Measurements from ENCODE around the gene CTSH.

Gene CTSH

DNA sequence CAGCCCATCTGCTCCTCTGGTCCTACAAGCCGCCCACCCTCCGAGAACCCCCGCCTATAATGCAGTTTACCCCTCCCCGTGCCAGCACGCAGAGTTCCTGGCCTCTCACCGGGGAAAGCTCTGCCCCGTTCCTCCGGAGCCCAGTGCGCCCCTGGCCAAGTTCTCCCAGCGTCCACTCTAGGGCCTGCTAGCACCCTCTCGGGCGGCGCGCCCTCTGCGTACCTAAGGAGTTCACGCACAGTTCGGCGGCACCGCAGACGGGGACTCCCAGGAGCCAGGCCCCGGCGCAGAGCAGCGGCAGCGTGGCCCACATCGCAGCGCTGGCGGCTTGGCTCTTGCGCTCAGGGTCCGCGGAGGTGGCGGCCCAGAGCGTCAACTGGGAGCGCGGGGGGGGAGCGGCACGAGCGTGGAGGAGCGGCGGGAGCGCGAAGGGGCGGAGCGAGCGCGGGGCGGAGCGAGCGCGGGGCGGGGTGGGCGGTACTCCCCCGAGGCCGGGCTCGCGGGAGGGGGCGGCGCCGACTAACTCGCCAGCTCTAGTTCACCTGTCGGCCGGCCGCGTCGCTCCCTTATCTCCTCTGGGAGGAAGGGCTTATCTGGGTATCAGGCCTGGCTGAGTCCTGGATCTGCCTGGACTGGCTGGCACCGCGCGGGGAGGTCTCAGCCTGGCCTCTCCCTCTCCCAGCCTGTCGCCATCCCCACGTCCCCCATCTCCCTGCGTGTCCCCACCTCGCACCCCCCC lies at the start of gene CTSH:
Gene CTSH, minus strand, starts transcription at position 378 of the 739 bp plus-strand sequence. Its CDS starts 65 bp downstream, at position 313.
- DNase-seq (ENCODE audit: low read depth in 4 of 4, low spot score in 1 of 4) = peak; percentile 32 to 62 (median 56)

GRCh38 chr15:78993931-78994530 lies 49.2 kb upstream of the CTSH start:
- DNase-seq (ENCODE audit: low read depth in 4 of 4, low spot score in 1 of 4) = no peak

DNA sequence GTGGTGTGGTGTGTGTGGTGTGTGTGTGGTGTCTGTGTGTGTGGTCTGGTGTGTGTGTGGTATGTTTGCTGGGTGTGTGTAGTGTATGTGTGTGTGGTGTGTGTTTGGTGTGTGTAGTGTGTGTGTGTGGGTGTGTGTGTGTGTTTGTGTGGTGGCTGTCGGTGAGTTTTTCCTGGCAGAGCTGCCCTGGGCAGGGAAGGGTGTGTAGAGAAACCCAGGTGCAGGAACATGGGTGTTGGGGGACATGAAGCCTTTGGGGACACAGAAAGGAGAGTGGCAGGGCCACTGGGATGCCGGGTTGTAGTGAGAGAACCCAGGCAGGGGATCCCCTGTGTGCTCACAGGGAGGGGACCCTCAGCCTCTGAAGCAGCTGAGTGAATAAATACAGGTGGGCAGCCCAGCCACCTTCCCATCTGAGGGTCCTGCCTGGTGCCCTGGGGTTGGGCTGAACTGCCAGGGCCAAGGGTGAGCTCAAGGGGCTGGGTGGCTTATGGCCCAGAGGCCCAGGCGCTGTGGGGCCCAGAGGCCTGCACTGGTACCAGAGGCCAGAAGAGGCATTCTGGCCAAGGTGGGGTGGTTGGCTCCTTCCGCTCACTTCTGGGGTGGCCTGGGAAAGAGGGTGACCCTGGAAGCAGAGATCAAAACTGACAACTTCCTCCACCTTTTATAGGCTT lies 48.5 kb upstream of the CTSH start:
- DNase-seq (ENCODE audit: low read depth in 4 of 4, low spot score in 1 of 4) = no peak

GRCh38 chr15:78992416-78993256 lies 47.8 kb upstream of the CTSH start:
- no peak for DNase-seq (ENCODE audit: low read depth in 4 of 4, low spot score in 1 of 4)

- no peak for DNase-seq (ENCODE audit: low read depth in 4 of 4, low spot score in 1 of 4)
Measured at GRCh38 chr15:78991879-78992278, 47.0 kb upstream of the CTSH start.

GRCh38 chr15:78991476-78991875 lies 46.6 kb upstream of the CTSH start:
- DNase-seq (ENCODE audit: low read depth in 4 of 4, low spot score in 1 of 4) = no peak

GRCh38 chr15:78990278-78990677 lies 45.4 kb upstream of the CTSH start:
- no peak for DNase-seq (ENCODE audit: low read depth in 4 of 4, low spot score in 1 of 4)

DNA sequence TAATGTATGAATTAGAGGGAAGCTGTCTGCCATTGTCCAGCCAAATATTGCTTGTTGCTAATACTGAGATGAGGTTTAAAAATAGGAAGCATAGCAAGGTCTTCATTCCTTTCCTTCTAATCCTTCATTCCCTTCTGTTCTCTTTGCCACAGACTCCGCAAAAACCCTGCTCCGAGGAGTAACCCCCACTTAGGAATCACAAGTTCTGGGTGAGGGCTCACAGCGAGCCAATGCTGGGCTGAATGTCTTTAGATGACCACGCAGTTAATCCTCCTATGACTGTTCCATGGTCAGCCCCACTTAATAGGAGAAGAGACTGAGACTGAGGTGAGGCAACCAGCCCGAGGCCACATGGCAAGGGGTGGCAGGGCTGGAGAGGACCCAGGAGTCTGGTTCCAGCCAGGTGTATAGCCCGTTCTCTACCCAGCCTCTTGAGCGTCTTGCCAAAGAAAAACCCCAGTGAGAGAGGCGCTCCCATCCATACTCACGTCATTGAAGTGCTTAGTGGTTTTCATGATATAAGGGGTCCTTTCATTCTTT lies 44.9 kb upstream of the CTSH start:
- DNase-seq (ENCODE audit: low read depth in 4 of 4, low spot score in 1 of 4) = no peak

DNA sequence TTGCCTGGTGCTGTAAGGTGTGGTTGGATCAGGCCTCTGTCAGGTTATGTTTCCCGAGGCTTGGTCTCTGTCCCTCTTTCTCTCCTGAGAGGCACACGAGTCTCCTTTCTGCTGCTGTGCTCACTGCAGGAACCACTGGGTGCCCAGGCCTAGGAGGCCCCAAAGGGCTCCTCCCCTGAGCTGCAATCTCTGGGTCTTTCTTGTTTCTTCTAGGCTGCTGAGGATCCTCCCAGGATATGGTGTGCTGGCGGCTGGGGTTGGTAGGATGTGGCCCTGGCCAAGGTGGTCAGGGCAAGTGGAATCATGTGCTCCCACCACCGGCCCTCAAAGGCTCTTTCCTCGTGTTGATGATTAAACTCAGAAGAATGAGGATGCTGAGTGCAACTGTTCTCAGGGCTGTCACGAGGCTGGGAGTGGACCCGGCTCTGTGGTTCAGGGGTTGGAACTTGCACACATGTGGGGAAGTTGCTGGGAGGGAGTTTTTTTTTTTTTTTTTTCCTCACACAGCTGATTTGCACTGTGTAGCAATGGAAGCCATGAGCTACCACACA lies 43.6 kb upstream of the CTSH start:
- no peak for DNase-seq (ENCODE audit: low read depth in 4 of 4, low spot score in 1 of 4)

DNA sequence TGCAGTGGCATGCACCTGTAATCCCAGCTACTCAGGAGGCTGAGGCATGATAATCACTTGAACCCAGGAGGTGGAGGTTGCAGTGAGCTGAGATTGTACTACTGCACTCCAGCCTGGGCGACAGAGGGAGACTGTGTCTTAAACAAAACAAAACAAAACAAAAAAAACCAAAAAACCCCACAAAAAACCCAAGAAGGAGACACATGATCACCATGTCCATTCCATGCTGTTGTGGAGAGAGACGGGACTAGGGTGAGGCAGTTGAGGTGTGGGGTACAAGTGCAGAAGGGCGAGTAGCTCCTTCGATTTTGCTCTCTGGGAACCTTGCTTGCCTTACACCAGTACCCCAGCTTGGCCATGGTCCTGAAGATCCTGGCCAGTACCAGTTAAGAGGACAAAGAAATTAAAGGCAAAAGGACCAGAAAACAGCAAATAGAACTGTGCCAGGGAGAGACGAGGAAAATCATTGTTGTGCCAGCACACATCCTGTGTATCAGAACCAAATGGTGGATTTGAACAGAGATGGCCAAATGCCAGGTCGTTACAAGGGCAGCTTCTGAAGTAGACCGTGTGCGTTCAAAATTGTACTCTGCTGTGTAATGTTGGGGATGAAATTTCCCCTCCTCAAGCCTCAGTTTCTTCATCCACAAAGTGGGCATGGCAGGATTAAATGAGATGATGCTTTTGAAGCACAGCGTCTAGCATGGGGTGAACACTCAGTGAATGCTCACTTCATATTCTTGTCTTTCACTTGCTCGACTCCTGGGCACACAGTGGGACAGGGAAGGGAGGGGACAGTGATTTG lies 42.9 kb upstream of the CTSH start:
- DNase-seq (ENCODE audit: low read depth in 4 of 4, low spot score in 1 of 4) = no peak

GRCh38 chr15:78985859-78986475 lies 41.1 kb upstream of the CTSH start:
- no peak for DNase-seq (ENCODE audit: low read depth in 4 of 4, low spot score in 1 of 4)

- no peak for DNase-seq (ENCODE audit: low read depth in 4 of 4, low spot score in 1 of 4)
Measured at GRCh38 chr15:78984041-78984440, 39.2 kb upstream of the CTSH start.

GRCh38 chr15:78983146-78983918 lies 38.5 kb upstream of the CTSH start:
- DNase-seq (ENCODE audit: low read depth in 4 of 4, low spot score in 1 of 4) = no peak

- no peak for DNase-seq (ENCODE audit: low read depth in 4 of 4, low spot score in 1 of 4)
Measured at GRCh38 chr15:78982736-78983135, 37.9 kb upstream of the CTSH start.

GRCh38 chr15:78981532-78982313 lies 36.9 kb upstream of the CTSH start:
- no peak for DNase-seq (ENCODE audit: low read depth in 4 of 4, low spot score in 1 of 4)

DNA sequence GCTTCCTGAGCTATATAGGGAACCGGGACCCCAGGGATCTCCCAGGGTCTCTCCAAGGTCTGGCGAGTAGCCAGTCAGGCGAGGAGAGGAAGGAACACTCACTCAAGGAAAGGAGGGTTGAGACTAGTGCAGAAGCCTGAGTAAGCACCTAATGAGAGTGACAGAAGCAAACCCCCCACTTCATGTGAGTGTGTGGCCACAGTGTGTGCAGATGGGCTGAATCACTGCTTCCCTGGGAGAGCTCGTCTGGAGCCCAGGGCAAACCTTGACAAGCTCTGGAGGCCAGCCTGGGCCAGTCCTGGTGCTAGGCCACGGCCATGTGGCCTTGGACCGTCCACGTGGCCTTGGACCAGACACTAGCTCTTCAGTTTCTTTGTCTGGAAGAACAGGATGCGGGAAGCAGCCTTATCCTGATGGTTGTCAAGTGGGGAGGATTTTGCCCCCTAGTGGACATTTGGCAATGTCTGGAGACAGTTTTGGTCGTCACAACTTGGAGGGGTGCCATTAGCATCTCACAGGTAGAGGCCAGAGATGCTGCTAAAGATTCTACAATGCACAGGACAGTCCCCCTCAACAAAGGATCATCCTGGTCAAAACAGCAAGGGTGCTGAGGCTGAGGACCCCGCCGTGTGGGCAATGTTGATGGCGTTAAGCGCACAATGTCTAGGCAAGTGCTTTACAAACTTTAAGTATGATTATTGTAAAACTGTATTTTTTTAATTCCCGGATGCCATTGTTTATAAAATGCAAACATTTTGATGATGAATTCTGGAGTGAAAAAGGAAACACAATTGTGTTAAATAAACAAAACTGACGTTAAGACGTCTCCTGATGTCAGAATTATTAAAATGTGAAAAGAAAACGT lies 34.8 kb upstream of the CTSH start:
- peak in 2 of 4 experiments; percentile 5 to 21 for DNase-seq (ENCODE audit: low read depth in 4 of 4, low spot score in 1 of 4)

DNA sequence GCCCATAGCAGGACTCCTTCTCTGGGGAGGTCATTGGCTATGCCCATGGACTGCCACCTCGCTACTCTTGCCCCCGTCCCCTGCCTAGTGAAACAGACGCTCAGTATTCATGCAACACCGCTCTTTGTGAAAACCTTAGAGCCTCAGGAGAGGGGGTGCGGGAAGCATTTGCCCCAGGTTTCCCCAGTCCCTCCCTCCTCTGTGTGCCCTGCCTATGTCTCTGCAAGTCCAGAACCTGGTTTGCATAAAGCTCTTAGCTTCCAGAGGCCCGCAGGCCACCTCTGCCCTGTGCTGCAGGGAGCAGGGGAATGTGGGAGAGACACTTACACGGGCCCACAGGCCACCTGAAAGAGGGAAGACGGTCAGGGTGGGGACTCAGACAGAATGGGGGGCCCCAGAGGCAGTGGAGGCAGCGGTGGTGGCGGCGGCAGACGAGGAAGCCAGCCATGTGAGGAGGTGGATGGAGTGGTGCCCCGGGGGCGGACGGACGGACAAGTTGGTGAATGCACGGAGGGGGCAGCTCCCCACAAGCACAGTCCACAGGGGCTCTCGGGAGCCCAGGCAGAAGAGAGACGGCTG lies 33.8 kb upstream of the CTSH start:
- DNase-seq (ENCODE audit: low read depth in 4 of 4, low spot score in 1 of 4) = no peak

Measured in stimulated activated CD4-positive, alpha-beta T cell treated with anti-CD3 and anti-CD28 coated beads, Interleukin-1b, Interleukin-23, amount 100 ng/mL, for 24 hours (primary cell).